Prostate gland (tissue), 1 donor: ENCODE results near the gene TFPI.

ENCODE experiments used
- POLR2A ChIP-seq: fragments of 450-650 bp; IDR thresholded peaks from one replicate; pipeline ENCODE4 v1.6.1; 2016; ENCODE audit warnings: antibody characterized with exemption, mild to moderate bottlenecking
- POLR2AphosphoS5 ChIP-seq: sonication (generic); formaldehyde crosslinking; IDR thresholded peaks from one replicate; pipeline ENCODE4 v1.6.1; 2017; ENCODE audit warnings: antibody characterized with exemption

- no peak for TF ChIP-seq POLR2AphosphoS5
- TF ChIP-seq POLR2A: no peak
These were observed 49.8 kb downstream of the TFPI start for GRCh38 chr2:187504312-187504921.
